PC-9 (cell line): ENCODE measurements around the gene VCAM1.

Experiments used
- EZH2 ChIP-seq: fragments of 200-600 bp; sonication (generic); IDR thresholded peaks from 2 replicates; pipeline ENCODE4 v1.8.0; 2017; ENCODE audit warnings: antibody characterized with exemption, low read depth
- TF ChIP-seq, protein P1 (sequence below): fragments of 200-600 bp; sonication (generic); conservative IDR thresholded peaks from 2 replicates; pipeline ENCODE4 v1.6.1; 2017; ENCODE audit warnings: mixed run types, antibody characterized with exemption, mild to moderate bottlenecking, moderate library complexity

DNA sequence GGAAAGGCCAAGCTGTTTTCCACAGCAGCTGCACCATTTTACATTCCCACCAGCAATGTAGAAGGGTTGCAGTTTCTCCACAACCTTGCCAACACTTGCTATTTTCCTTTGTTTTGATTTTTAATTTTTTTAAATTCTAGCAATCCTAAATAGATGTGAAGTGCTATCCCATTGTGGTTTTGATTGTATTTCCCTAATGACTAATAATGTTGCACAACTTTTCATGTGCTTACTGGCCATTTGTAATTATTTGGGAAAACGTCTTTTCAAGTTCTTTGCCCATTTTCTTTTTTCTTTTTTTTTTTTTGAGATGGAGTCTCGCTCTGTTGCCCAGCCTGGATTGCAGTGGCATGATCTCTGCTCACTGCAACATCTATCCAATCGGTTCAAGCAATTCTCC is 53.9 kb downstream of the VCAM1 start:
- TF ChIP-seq, protein P1, sequence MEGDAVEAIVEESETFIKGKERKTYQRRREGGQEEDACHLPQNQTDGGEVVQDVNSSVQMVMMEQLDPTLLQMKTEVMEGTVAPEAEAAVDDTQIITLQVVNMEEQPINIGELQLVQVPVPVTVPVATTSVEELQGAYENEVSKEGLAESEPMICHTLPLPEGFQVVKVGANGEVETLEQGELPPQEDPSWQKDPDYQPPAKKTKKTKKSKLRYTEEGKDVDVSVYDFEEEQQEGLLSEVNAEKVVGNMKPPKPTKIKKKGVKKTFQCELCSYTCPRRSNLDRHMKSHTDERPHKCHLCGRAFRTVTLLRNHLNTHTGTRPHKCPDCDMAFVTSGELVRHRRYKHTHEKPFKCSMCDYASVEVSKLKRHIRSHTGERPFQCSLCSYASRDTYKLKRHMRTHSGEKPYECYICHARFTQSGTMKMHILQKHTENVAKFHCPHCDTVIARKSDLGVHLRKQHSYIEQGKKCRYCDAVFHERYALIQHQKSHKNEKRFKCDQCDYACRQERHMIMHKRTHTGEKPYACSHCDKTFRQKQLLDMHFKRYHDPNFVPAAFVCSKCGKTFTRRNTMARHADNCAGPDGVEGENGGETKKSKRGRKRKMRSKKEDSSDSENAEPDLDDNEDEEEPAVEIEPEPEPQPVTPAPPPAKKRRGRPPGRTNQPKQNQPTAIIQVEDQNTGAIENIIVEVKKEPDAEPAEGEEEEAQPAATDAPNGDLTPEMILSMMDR, result no peak
- TF ChIP-seq EZH2, result no peak
